Nephron progenitor cell (in vitro differentiated cells): ENCODE data around the gene SLC29A1.

Experiments
- DNase-seq: peaks from one replicate; pipeline ENCODE4 v3.0.0; 2021
- H3K27ac Mint-ChIP-seq: 2 replicates; pipeline ENCODE4 v1.8.0; 2021; ENCODE audit warnings: mild to moderate bottlenecking, moderate library complexity, mixed read lengths
- H3K27me3 Mint-ChIP-seq: 2 replicates; pipeline ENCODE4 v1.8.0; 2021; ENCODE audit warnings: mild to moderate bottlenecking, low read depth, mixed read lengths; ENCODE audit not compliant: poor library complexity
- H3K36me3 Mint-ChIP-seq: 2 replicates; pipeline ENCODE4 v1.8.0; 2021; ENCODE audit warnings: low read depth, mixed read lengths
- H3K4me1 Mint-ChIP-seq: 2 replicates; pipeline ENCODE4 v1.8.0; 2021; ENCODE audit warnings: mixed read lengths
- H3K4me3 Mint-ChIP-seq: 2 replicates; pipeline ENCODE4 v1.8.0; 2021; ENCODE audit warnings: mild to moderate bottlenecking, moderate library complexity, mixed read lengths
- H3K9me3 Mint-ChIP-seq: 2 replicates; pipeline ENCODE4 v1.8.0; 2021; ENCODE audit warnings: mild to moderate bottlenecking, moderate library complexity, mixed read lengths
- CTCF ChIP-seq: fragments of 200-600 bp; sonication (generic); IDR thresholded peaks from 2 replicates; pipeline ENCODE4 v1.5.0; 2021; ENCODE audit warnings: antibody characterized with exemption

SLC29A1 gene

GRCh38 chr6:44203955-44204354 lies 19.4 kb upstream of the SLC29A1 start:
- H3K9me3 Mint-ChIP-seq = no peaks in the 10 kb centered on the region
- H3K4me3 Mint-ChIP-seq = no peak overlapping the region
- H3K4me1 Mint-ChIP-seq = peaks cover 66% of the 10 kb centered on the region
- H3K27ac Mint-ChIP-seq = no peak overlapping the region
- no peak for TF ChIP-seq CTCF
- H3K36me3 Mint-ChIP-seq = no peaks in the 10 kb centered on the region
- no peak for DNase-seq
- H3K27me3 Mint-ChIP-seq = peaks cover 13% of the 10 kb centered on the region

GRCh38 chr6:44207966-44208365 lies 15.4 kb upstream of the SLC29A1 start:
- H3K9me3 Mint-ChIP-seq = no peaks in the 10 kb centered on the region
- peaks cover 20% of the 10 kb centered on the region for H3K27me3 Mint-ChIP-seq
- H3K27ac Mint-ChIP-seq = peak overlapping the region; percentile 1
- peaks cover 40% of the 10 kb centered on the region for H3K4me1 Mint-ChIP-seq
- H3K36me3 Mint-ChIP-seq = no peaks in the 10 kb centered on the region
- no peak overlapping the region for H3K4me3 Mint-ChIP-seq
- TF ChIP-seq CTCF = no peak
- no peak for DNase-seq

- DNase-seq = no peak
- no peak for TF ChIP-seq CTCF
- H3K27ac Mint-ChIP-seq = no peak overlapping the region
- H3K4me1 Mint-ChIP-seq = peaks cover 28% of the 10 kb centered on the region
- no peak overlapping the region for H3K4me3 Mint-ChIP-seq
- peaks cover 17% of the 10 kb centered on the region for H3K27me3 Mint-ChIP-seq
- H3K9me3 Mint-ChIP-seq = no peaks in the 10 kb centered on the region
- H3K36me3 Mint-ChIP-seq = no peaks in the 10 kb centered on the region
Measured at GRCh38 chr6:44211284-44211683, 12.1 kb upstream of the SLC29A1 start.

DNA sequence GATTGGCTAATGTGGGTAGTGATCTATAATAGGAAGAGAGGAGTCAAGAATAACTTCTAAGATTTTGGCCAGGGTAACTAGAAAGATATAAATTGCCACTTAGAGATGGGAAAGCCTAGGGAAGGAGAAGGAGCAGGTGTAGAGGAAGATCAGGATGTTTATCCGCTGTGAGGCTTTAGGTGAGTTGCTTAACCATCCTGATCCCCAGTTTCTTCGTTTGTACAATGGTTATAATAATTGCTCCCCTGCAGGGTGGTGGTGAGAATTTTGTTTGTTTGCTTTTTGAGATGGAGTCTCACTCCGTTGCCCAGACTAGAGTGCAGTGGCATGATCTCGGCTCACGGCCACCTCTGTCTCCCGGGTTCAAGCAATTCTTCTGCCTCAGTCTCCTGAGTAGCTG lies 9.1 kb upstream of the SLC29A1 start:
- no peak for TF ChIP-seq CTCF
- peaks cover 25% of the 10 kb centered on the region for H3K4me1 Mint-ChIP-seq
- peaks cover 13% of the 10 kb centered on the region for H3K27me3 Mint-ChIP-seq
- no peak overlapping the region for H3K27ac Mint-ChIP-seq
- no peaks in the 10 kb centered on the region for H3K36me3 Mint-ChIP-seq
- DNase-seq = no peak
- no peaks in the 10 kb centered on the region for H3K9me3 Mint-ChIP-seq
- no peak overlapping the region for H3K4me3 Mint-ChIP-seq

- DNase-seq = peak; percentile 25
- H3K9me3 Mint-ChIP-seq = no peaks in the 10 kb centered on the region
- no peak within 1 kb of the TSS for H3K27ac Mint-ChIP-seq
- peak within 1 kb of the TSS; percentile 37 for H3K4me3 Mint-ChIP-seq
- TF ChIP-seq CTCF = no peak
- H3K36me3 Mint-ChIP-seq = no peaks in the 10 kb centered on the region
- peaks cover 34% of the 10 kb centered on the region for H3K4me1 Mint-ChIP-seq
- peaks cover 3% of the 10 kb centered on the region for H3K27me3 Mint-ChIP-seq
Measured at GRCh38 chr6:44216677-44217331, 6.6 kb upstream of the SLC29A1 start, which contains the start of gene MYMX. Gene MYMX (plus strand): TSS chr6:44216926. CDS start chr6:44217472, 546 bp downstream.
